ENCODE data around the gene DERL2. TPM values are rescaled to one million over a fixed set of nuclear protein-coding genes. Genes with fewer than 3 reads are reported as not detected.

Gene DERL2
- total RNA-seq, 1 donor, result 31.5 TPM

- no peaks in the 10 kb centered on the region for H3K27me3 ChIP-seq (ENCODE audit: insufficient read depth, low read length)
- DNase-seq (ENCODE audit: insufficient read length, low spot score, missing footprints), result no peak
- no peak overlapping the region for H3K4me2 ChIP-seq (ENCODE audit: insufficient read depth, low read length)
- peaks cover 3% of the 10 kb centered on the region for H3K79me2 ChIP-seq (ENCODE audit: insufficient read depth, low read length)
- no peaks in the 10 kb centered on the region for H3K4me1 ChIP-seq (ENCODE audit: insufficient read depth, low read length)
- H3K27ac ChIP-seq (ENCODE audit: low read depth, low read length), result no peak overlapping the region
- peaks cover 70% of the 10 kb centered on the region for H3K36me3 ChIP-seq (ENCODE audit: insufficient read depth, low read length)
- H4K20me1 ChIP-seq (ENCODE audit: insufficient read depth, low read length), result no peaks in the 10 kb centered on the region
- H3K4me3 ChIP-seq (ENCODE audit: insufficient read depth, low read length), result no peak overlapping the region
- no peak for TF ChIP-seq CTCF (IDR thresholded peaks at IDR 0.05; ENCODE audit: extremely low read depth, low read depth, low read length)
- H2AFZ ChIP-seq (ENCODE audit: low read length), result no peak overlapping the region
- H3K9me3 ChIP-seq (ENCODE audit: low read depth, low read length), result no peaks in the 10 kb centered on the region
Measured at GRCh38 chr17:5446786-5447185, 39.2 kb downstream of the DERL2 start.

GRCh38 chr17:5444209-5444608, 41.8 kb downstream of the DERL2 start:
- no peak for DNase-seq (ENCODE audit: insufficient read length, low spot score, missing footprints)
- no peak overlapping the region for H3K27ac ChIP-seq (ENCODE audit: low read depth, low read length)
- no peak overlapping the region for H3K4me2 ChIP-seq (ENCODE audit: insufficient read depth, low read length)
- H3K4me3 ChIP-seq (ENCODE audit: insufficient read depth, low read length), result no peak overlapping the region
- no peak for TF ChIP-seq CTCF (IDR thresholded peaks at IDR 0.05; ENCODE audit: extremely low read depth, low read depth, low read length)
- H3K36me3 ChIP-seq (ENCODE audit: insufficient read depth, low read length), result peaks cover 58% of the 10 kb centered on the region
- no peaks in the 10 kb centered on the region for H4K20me1 ChIP-seq (ENCODE audit: insufficient read depth, low read length)
- H3K27me3 ChIP-seq (ENCODE audit: insufficient read depth, low read length), result no peaks in the 10 kb centered on the region
- H3K79me2 ChIP-seq (ENCODE audit: insufficient read depth, low read length), result peaks cover 3% of the 10 kb centered on the region
- no peak overlapping the region for H2AFZ ChIP-seq (ENCODE audit: low read length)
- no peaks in the 10 kb centered on the region for H3K9me3 ChIP-seq (ENCODE audit: low read depth, low read length)
- H3K4me1 ChIP-seq (ENCODE audit: insufficient read depth, low read length), result peaks cover 5% of the 10 kb centered on the region

- TF ChIP-seq CTCF (IDR thresholded peaks at IDR 0.05; ENCODE audit: extremely low read depth, low read depth, low read length), result no peak
Measured at GRCh38 chr17:5443728-5444127, 42.2 kb downstream of the DERL2 start.

GRCh38 chr17:5439446-5439764, 46.6 kb downstream of the DERL2 start:
- DNase-seq (ENCODE audit: insufficient read length, low spot score, missing footprints), result no peak
- Histone ChIP-seq H3K4me3 (ENCODE audit: insufficient read depth, low read length) (peak overlapping the region; percentile 96), H3K36me3 (ENCODE audit: insufficient read depth, low read length) (peaks cover 45% of the 10 kb centered on the region), H2AFZ (ENCODE audit: low read length) (peak overlapping the region; percentile 90), H3K4me2 (ENCODE audit: insufficient read depth, low read length) (peak overlapping the region; percentile 97), H3K27ac (ENCODE audit: low read depth, low read length) (peak overlapping the region; percentile 46), H3K9me3 (ENCODE audit: low read depth, low read length) (no peaks in the 10 kb centered on the region), H3K27me3 (ENCODE audit: insufficient read depth, low read length) (no peaks in the 10 kb centered on the region), H3K4me1 (ENCODE audit: insufficient read depth, low read length) (peaks cover 19% of the 10 kb centered on the region), H3K79me2 (ENCODE audit: insufficient read depth, low read length) (peaks cover 43% of the 10 kb centered on the region), H4K20me1 (ENCODE audit: insufficient read depth, low read length) (peaks cover 8% of the 10 kb centered on the region)
- TF ChIP-seq CTCF (IDR thresholded peaks at IDR 0.05; ENCODE audit: extremely low read depth, low read depth, low read length), result no peak

More at GRCh38 chr17:5443728-5444127, 42.2 kb downstream of the DERL2 start:
- Histone ChIP-seq H3K4me2 (ENCODE audit: insufficient read depth, low read length) (no peak overlapping the region), H3K27me3 (ENCODE audit: insufficient read depth, low read length) (no peaks in the 10 kb centered on the region), H3K9me3 (ENCODE audit: low read depth, low read length) (no peaks in the 10 kb centered on the region), H3K27ac (ENCODE audit: low read depth, low read length) (no peak overlapping the region), H3K79me2 (ENCODE audit: insufficient read depth, low read length) (peaks cover 5% of the 10 kb centered on the region), H4K20me1 (ENCODE audit: insufficient read depth, low read length) (no peaks in the 10 kb centered on the region), H3K36me3 (ENCODE audit: insufficient read depth, low read length) (peaks cover 55% of the 10 kb centered on the region), H3K4me3 (ENCODE audit: insufficient read depth, low read length) (no peak overlapping the region), H2AFZ (ENCODE audit: low read length) (no peak overlapping the region), H3K4me1 (ENCODE audit: insufficient read depth, low read length) (peaks cover 6% of the 10 kb centered on the region)
- DNase-seq (ENCODE audit: insufficient read length, low spot score, missing footprints), result no peak
